Neural cell (in vitro differentiated cells): Measurements from ENCODE around the gene FKBP14. TPM values are rescaled to one million over a fixed set of nuclear protein-coding genes. Genes with fewer than 3 reads are reported as not detected.

Experiments
- H2AFZ ChIP-seq: fragments of 200-600, 300-800 bp; sonication (generic), shearing (Covaris generic); 2 replicates; pipeline ENCODE4 v1.6.0; 2014; ENCODE audit warnings: low read depth, mild to moderate bottlenecking, antibody characterized with exemption, low read length, moderate library complexity
- H3F3A ChIP-seq: fragments of 200-600 bp; shearing (Covaris generic); 2 replicates; pipeline ENCODE4 v1.6.1; 2016; ENCODE audit warnings: mild to moderate bottlenecking, moderate library complexity, mixed read lengths, antibody characterized with exemption, low read length; ENCODE audit not compliant: insufficient read depth, poor library complexity, severe bottlenecking
- H3K27ac ChIP-seq: fragments of 200-600, 300-800 bp; sonication (generic), shearing (Covaris generic); 2 replicates; pipeline ENCODE4 v1.5.1; 2014; ENCODE audit warnings: mild to moderate bottlenecking, low read length, moderate library complexity
- H3K27me3 ChIP-seq: fragments of 300-800, 200-600 bp; sonication (generic), shearing (Covaris generic); 2 replicates; pipeline ENCODE4 v1.6.0; 2014; ENCODE audit warnings: mild to moderate bottlenecking, low read depth, low read length, moderate library complexity; ENCODE audit not compliant: insufficient read depth
- H3K36me3 ChIP-seq: fragments of 300-800, 200-600 bp; sonication (generic), shearing (Covaris generic); 2 replicates; pipeline ENCODE4 v1.5.1; 2014; ENCODE audit warnings: mild to moderate bottlenecking, antibody characterized with exemption, low read length, moderate library complexity; ENCODE audit not compliant: insufficient read depth
- H3K4me2 ChIP-seq: fragments of 300-800, 200-600 bp; sonication (generic), shearing (Covaris generic); 2 replicates; pipeline ENCODE4 v1.6.0; 2014; ENCODE audit warnings: mild to moderate bottlenecking, low read length
- H3K4me3 ChIP-seq: fragments of 300-800, 200-600 bp; sonication (generic), shearing (Covaris generic); 2 replicates; pipeline ENCODE4 v1.5.1; 2014; ENCODE audit warnings: mild to moderate bottlenecking, low read length, moderate library complexity
- H3K79me2 ChIP-seq: fragments of 200-600 bp; shearing (Covaris generic); replicated peaks from 2 replicates; pipeline ENCODE4 v1.6.0; 2014; ENCODE audit warnings: mild to moderate bottlenecking, low read length, moderate library complexity; ENCODE audit not compliant: insufficient read depth
- H3K9ac ChIP-seq: fragments of 300-800, 200-600 bp; sonication (generic), shearing (Covaris generic); 2 replicates; pipeline ENCODE4 v1.6.1; 2016; ENCODE audit warnings: mild to moderate bottlenecking, low read length, mixed read lengths
- H3K9me2 ChIP-seq: fragments of 200-600 bp; shearing (Covaris generic); 2 replicates; pipeline ENCODE4 v1.6.1; 2016; ENCODE audit warnings: mild to moderate bottlenecking, low read length, mixed read lengths; ENCODE audit not compliant: insufficient read depth
- H3K9me3 ChIP-seq: fragments of 200-600, 300-800 bp; sonication (generic), shearing (Covaris generic); 2 replicates; pipeline ENCODE4 v1.6.1; 2016; ENCODE audit warnings: mild to moderate bottlenecking, mixed run types, low read length, moderate library complexity, mixed read lengths
- H4K20me1 ChIP-seq: fragments of 200-600 bp; shearing (Covaris generic); 2 replicates; pipeline ENCODE4 v1.6.1; 2016; ENCODE audit warnings: mild to moderate bottlenecking, mixed run types; ENCODE audit not compliant: insufficient read depth
- EP300 ChIP-seq: fragments of 450-650 bp; conservative IDR thresholded peaks from 2 replicates; pipeline ENCODE4 v1.6.1; 2014; ENCODE audit warnings: antibody characterized with exemption, mild to moderate bottlenecking, moderate library complexity; ENCODE audit not compliant: poor library complexity, severe bottlenecking
- EZH2 ChIP-seq: fragments of 200-600, 300-800 bp; shearing (Covaris generic), sonication (generic); IDR thresholded peaks from 2 replicates; pipeline ENCODE4 v1.6.1; 2014; ENCODE audit warnings: antibody characterized with exemption, low read length, borderline replicate concordance, mild to moderate bottlenecking; ENCODE audit not compliant: insufficient read depth, poor library complexity, severe bottlenecking
- MXI1 ChIP-seq: fragments of 450-650 bp; conservative IDR thresholded peaks from 2 replicates; pipeline ENCODE4 v1.6.1; 2014; ENCODE audit warnings: antibody characterized with exemption, mild to moderate bottlenecking; ENCODE audit not compliant: poor library complexity, severe bottlenecking
- POLR2AphosphoS5 ChIP-seq: IDR thresholded peaks from 2 replicates; pipeline ENCODE4 v1.6.1; 2012
- RAD21 ChIP-seq: fragments of 450-650 bp; conservative IDR thresholded peaks from 2 replicates; pipeline ENCODE4 v1.6.1; 2014; ENCODE audit warnings: antibody characterized with exemption, mild to moderate bottlenecking, moderate library complexity
- REST ChIP-seq: IDR thresholded peaks from 2 replicates; pipeline ENCODE4 v1.6.1; 2012; ENCODE audit warnings: borderline replicate concordance
- SMC3 ChIP-seq: fragments of 450-650 bp; conservative IDR thresholded peaks from 2 replicates; pipeline ENCODE4 v1.6.1; 2014; ENCODE audit warnings: antibody characterized with exemption, mild to moderate bottlenecking, moderate library complexity; ENCODE audit not compliant: poor library complexity
- TAF1 ChIP-seq: IDR thresholded peaks from 2 replicates; pipeline ENCODE4 v1.6.1; 2012; ENCODE audit warnings: low read depth
- polyA plus RNA-seq: library from polyadenylated mRNA; depleted of rRNA; stranded (reverse); fragments of >200 nt; gene quantifications from 2 replicates; pipeline ENCODE4 v1.2.3, GENCODE V29; 2014
- TF ChIP-seq, protein P1 (sequence below): fragments of 450-650 bp; IDR thresholded peaks from 2 replicates; pipeline ENCODE4 v1.5.1; 2014; ENCODE audit warnings: antibody characterized with exemption, mild to moderate bottlenecking, moderate library complexity; ENCODE audit not compliant: poor library complexity, severe bottlenecking

Gene FKBP14
- polyA plus RNA-seq, 1 donor from 2014 or later = 36.7 TPM

DNA sequence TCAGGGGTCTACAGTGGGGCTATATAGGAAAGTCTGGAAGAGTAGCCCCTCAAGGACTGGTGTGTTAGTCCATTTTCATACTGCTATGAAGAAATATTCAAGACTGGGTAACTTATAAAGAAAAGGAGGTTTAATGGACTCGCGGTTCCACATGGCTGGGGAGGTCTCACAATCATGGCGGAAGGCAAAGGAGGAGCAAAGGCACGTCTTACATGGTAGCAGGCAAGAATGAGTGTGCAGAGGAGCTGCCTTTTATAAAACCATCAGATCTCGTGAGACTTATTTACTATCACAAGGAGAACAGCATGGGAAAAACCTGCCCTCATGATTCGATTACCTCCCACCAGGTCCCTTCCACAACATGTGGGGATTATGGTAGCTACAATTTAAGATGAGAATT is 3.0 kb downstream of the FKBP14 start:
- H3K9me2 ChIP-seq = no peaks in the 10 kb centered on the region

DNA sequence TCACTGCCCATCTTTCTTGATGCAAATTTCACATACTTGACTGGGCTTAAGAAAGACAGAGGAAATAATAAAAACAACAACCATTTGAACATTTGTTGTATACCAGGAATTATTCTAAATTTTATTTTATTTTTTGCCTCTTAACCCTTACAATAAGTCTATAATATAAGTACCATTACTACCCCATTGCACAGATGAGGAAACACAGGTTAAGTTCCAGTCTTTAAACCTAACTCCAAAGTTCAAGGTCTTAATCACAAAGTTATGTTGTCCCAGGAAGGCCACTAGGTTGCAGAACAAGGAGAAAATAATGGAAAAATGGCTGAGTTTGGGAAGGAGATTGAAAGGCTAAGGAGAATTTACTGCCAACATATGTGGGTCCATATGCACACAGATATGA is 3.5 kb downstream of the FKBP14 start:
- no peak overlapping the region for H3K9ac ChIP-seq
- H3K27ac ChIP-seq = no peak overlapping the region
- H3K4me3 ChIP-seq = no peak overlapping the region
- H2AFZ ChIP-seq = no peak overlapping the region
- H3K9me2 ChIP-seq = no peaks in the 10 kb centered on the region
- peaks cover 8% of the 10 kb centered on the region for H3F3A ChIP-seq
- no peaks in the 10 kb centered on the region for H3K36me3 ChIP-seq
- no peaks in the 10 kb centered on the region for H3K9me3 ChIP-seq
- no peak overlapping the region for H3K4me2 ChIP-seq
- no peaks in the 10 kb centered on the region for H3K27me3 ChIP-seq
- H4K20me1 ChIP-seq = no peaks in the 10 kb centered on the region
- peaks cover 19% of the 10 kb centered on the region for H3K79me2 ChIP-seq
- no peak for TF ChIP-seq POLR2AphosphoS5
- TF ChIP-seq EP300 = no peak
- TF ChIP-seq TAF1 = no peak
- TF ChIP-seq, protein P1, sequence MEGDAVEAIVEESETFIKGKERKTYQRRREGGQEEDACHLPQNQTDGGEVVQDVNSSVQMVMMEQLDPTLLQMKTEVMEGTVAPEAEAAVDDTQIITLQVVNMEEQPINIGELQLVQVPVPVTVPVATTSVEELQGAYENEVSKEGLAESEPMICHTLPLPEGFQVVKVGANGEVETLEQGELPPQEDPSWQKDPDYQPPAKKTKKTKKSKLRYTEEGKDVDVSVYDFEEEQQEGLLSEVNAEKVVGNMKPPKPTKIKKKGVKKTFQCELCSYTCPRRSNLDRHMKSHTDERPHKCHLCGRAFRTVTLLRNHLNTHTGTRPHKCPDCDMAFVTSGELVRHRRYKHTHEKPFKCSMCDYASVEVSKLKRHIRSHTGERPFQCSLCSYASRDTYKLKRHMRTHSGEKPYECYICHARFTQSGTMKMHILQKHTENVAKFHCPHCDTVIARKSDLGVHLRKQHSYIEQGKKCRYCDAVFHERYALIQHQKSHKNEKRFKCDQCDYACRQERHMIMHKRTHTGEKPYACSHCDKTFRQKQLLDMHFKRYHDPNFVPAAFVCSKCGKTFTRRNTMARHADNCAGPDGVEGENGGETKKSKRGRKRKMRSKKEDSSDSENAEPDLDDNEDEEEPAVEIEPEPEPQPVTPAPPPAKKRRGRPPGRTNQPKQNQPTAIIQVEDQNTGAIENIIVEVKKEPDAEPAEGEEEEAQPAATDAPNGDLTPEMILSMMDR = no peak
- no peak for TF ChIP-seq MXI1
- no peak for TF ChIP-seq SMC3
- TF ChIP-seq EZH2 = no peak
- TF ChIP-seq REST = no peak

More for the DNA sequence above, 3.0 kb downstream of the FKBP14 start:
- Histone ChIP-seq H3K36me3 (no peaks in the 10 kb centered on the region), H3K4me2 (no peak overlapping the region), H4K20me1 (no peaks in the 10 kb centered on the region), H2AFZ (no peak overlapping the region), H3K79me2 (peaks cover 22% of the 10 kb centered on the region), H3K27me3 (no peaks in the 10 kb centered on the region), H3K9me3 (no peaks in the 10 kb centered on the region), H3K4me3 (no peak overlapping the region), H3K9ac (no peak overlapping the region), H3F3A (peaks cover 8% of the 10 kb centered on the region), H3K27ac (no peak overlapping the region)
- TF ChIP-seq REST = no peak
- TF ChIP-seq RAD21 = no peak
- TF ChIP-seq MXI1 = no peak
- TF ChIP-seq TAF1 = no peak
- no peak for TF ChIP-seq EP300
- no peak for TF ChIP-seq POLR2AphosphoS5
- TF ChIP-seq, protein P1 = no peak
- no peak for TF ChIP-seq EZH2
- no peak for TF ChIP-seq SMC3
